Lower leg skin (tissue), 3 donors: ENCODE measurements around the gene S100Z.

Source experiments
- CTCF ChIP-seq, 3 donors: fragments of 450-650 bp; IDR thresholded peaks; one replicate each; pipeline ENCODE4 v1.5.1; 2016; ENCODE audit warnings: antibody characterized with exemption in 3 of 3, mild to moderate bottlenecking in 3 of 3, moderate library complexity in 2 of 3
- POLR2A ChIP-seq, 2 donors: fragments of 450-650 bp; IDR thresholded peaks; one replicate each; pipeline ENCODE4 v1.6.1; 2016 to 2017; ENCODE audit warnings: antibody characterized with exemption in 2 of 2, mild to moderate bottlenecking in 1 of 2, moderate library complexity in 1 of 2

- no peak for TF ChIP-seq CTCF (IDR thresholded peaks at IDR 0.05)
- TF ChIP-seq POLR2A (IDR thresholded peaks at IDR 0.05): no peak
Measured at GRCh38 chr5:76819851-76820525, 29.8 kb upstream of the S100Z start.
